Measurements from ENCODE around the gene ZBTB47. TPM values are rescaled to one million over a fixed set of nuclear protein-coding genes. Genes with fewer than 3 reads are reported as not detected.

ZBTB47 gene
- total RNA-seq, 1 donor = 41.3 TPM

- no peaks in the 10 kb centered on the region for H3K9me3 ChIP-seq (ENCODE audit: low read depth, low read length)
- H4K20me1 ChIP-seq (ENCODE audit: insufficient read depth, low read length) = no peaks in the 10 kb centered on the region
- H3K27ac ChIP-seq (ENCODE audit: low read depth, low read length) = no peak overlapping the region
- no peak overlapping the region for H3K4me2 ChIP-seq (ENCODE audit: insufficient read depth, low read length)
- DNase-seq (ENCODE audit: insufficient read length, low spot score, missing footprints) = peak; percentile 62
- no peaks in the 10 kb centered on the region for H3K79me2 ChIP-seq (ENCODE audit: insufficient read depth, low read length)
- peaks cover 7% of the 10 kb centered on the region for H3K27me3 ChIP-seq (ENCODE audit: insufficient read depth, low read length)
- no peak overlapping the region for H2AFZ ChIP-seq (ENCODE audit: low read length)
- H3K4me1 ChIP-seq (ENCODE audit: insufficient read depth, low read length) = no peaks in the 10 kb centered on the region
- no peak for TF ChIP-seq CTCF (IDR thresholded peaks at IDR 0.05; ENCODE audit: extremely low read depth, low read depth, low read length)
- H3K4me3 ChIP-seq (ENCODE audit: insufficient read depth, low read length) = no peak overlapping the region
- H3K36me3 ChIP-seq (ENCODE audit: insufficient read depth, low read length) = no peaks in the 10 kb centered on the region
Observed at GRCh38 chr3:42698911-42699230, 45.4 kb downstream of the ZBTB47 start.

GRCh38 chr3:42699511-42699971 lies 46.0 kb downstream of the ZBTB47 start:
- no peak for TF ChIP-seq CTCF (IDR thresholded peaks at IDR 0.05; ENCODE audit: extremely low read depth, low read depth, low read length)
- DNase-seq (ENCODE audit: insufficient read length, low spot score, missing footprints) = peak; percentile 79

GRCh38 chr3:42700366-42701288 lies 47.1 kb downstream of the ZBTB47 start:
- H3K27me3 ChIP-seq (ENCODE audit: insufficient read depth, low read length) = peaks cover 2% of the 10 kb centered on the region
- no peak overlapping the region for H2AFZ ChIP-seq (ENCODE audit: low read length)
- no peak for TF ChIP-seq CTCF (IDR thresholded peaks at IDR 0.05; ENCODE audit: extremely low read depth, low read depth, low read length)
- H3K79me2 ChIP-seq (ENCODE audit: insufficient read depth, low read length) = no peaks in the 10 kb centered on the region
- DNase-seq (ENCODE audit: insufficient read length, low spot score, missing footprints) = peak; percentile 52
- no peaks in the 10 kb centered on the region for H3K36me3 ChIP-seq (ENCODE audit: insufficient read depth, low read length)
- H3K27ac ChIP-seq (ENCODE audit: low read depth, low read length) = no peak overlapping the region
- H4K20me1 ChIP-seq (ENCODE audit: insufficient read depth, low read length) = no peaks in the 10 kb centered on the region
- no peaks in the 10 kb centered on the region for H3K4me1 ChIP-seq (ENCODE audit: insufficient read depth, low read length)
- no peak overlapping the region for H3K4me2 ChIP-seq (ENCODE audit: insufficient read depth, low read length)
- H3K9me3 ChIP-seq (ENCODE audit: low read depth, low read length) = no peaks in the 10 kb centered on the region
- H3K4me3 ChIP-seq (ENCODE audit: insufficient read depth, low read length) = no peak overlapping the region

More at GRCh38 chr3:42699511-42699971, 46.0 kb downstream of the ZBTB47 start:
- H3K27me3 ChIP-seq (ENCODE audit: insufficient read depth, low read length) = peaks cover 7% of the 10 kb centered on the region
- no peaks in the 10 kb centered on the region for H4K20me1 ChIP-seq (ENCODE audit: insufficient read depth, low read length)
- no peaks in the 10 kb centered on the region for H3K4me1 ChIP-seq (ENCODE audit: insufficient read depth, low read length)
- H3K4me3 ChIP-seq (ENCODE audit: insufficient read depth, low read length) = no peak overlapping the region
- H3K27ac ChIP-seq (ENCODE audit: low read depth, low read length) = no peak overlapping the region
- no peaks in the 10 kb centered on the region for H3K79me2 ChIP-seq (ENCODE audit: insufficient read depth, low read length)
- H3K4me2 ChIP-seq (ENCODE audit: insufficient read depth, low read length) = no peak overlapping the region
- H3K9me3 ChIP-seq (ENCODE audit: low read depth, low read length) = no peaks in the 10 kb centered on the region
- H3K36me3 ChIP-seq (ENCODE audit: insufficient read depth, low read length) = no peaks in the 10 kb centered on the region
- H2AFZ ChIP-seq (ENCODE audit: low read length) = no peak overlapping the region

GRCh38 chr3:42701371-42702065 lies 48.0 kb downstream of the ZBTB47 start:
- Histone ChIP-seq H3K79me2 (ENCODE audit: insufficient read depth, low read length) (no peaks in the 10 kb centered on the region), H3K27me3 (ENCODE audit: insufficient read depth, low read length) (peaks cover 3% of the 10 kb centered on the region), H3K4me3 (ENCODE audit: insufficient read depth, low read length) (no peak overlapping the region), H3K9me3 (ENCODE audit: low read depth, low read length) (no peaks in the 10 kb centered on the region), H2AFZ (ENCODE audit: low read length) (no peak overlapping the region), H4K20me1 (ENCODE audit: insufficient read depth, low read length) (no peaks in the 10 kb centered on the region), H3K4me1 (ENCODE audit: insufficient read depth, low read length) (no peaks in the 10 kb centered on the region), H3K27ac (ENCODE audit: low read depth, low read length) (no peak overlapping the region), H3K36me3 (ENCODE audit: insufficient read depth, low read length) (no peaks in the 10 kb centered on the region), H3K4me2 (ENCODE audit: insufficient read depth, low read length) (no peak overlapping the region)
- peak; percentile 95 for DNase-seq (ENCODE audit: insufficient read length, low spot score, missing footprints)
- no peak for TF ChIP-seq CTCF (IDR thresholded peaks at IDR 0.05; ENCODE audit: extremely low read depth, low read depth, low read length)
